Activated CD8-positive, alpha-beta memory T cell treated with anti-CD3 and anti-CD28 coated beads for 36 hours (primary cell): ENCODE results near the gene KCTD19. TPM values are rescaled to one million over a fixed set of nuclear protein-coding genes. Genes with fewer than 3 reads are reported as not detected.

Experiments
- CTCF ChIA-PET: fragments of 350-600 bp; sonication (Branson Sonifier 250); formaldehyde crosslinking; loops from one replicate; lab custom pipeline; 2021; ENCODE audit warnings: antibody characterized with exemption; lab: Charles Lee
- POLR2A ChIA-PET: fragments of 350-600 bp; sonication (Branson Sonifier 250); formaldehyde crosslinking; loops from one replicate; lab custom pipeline; 2021; ENCODE audit warnings: antibody characterized with exemption; lab: Charles Lee
- total RNA-seq, 2 experiments: library from RNA; stranded (reverse); gene quantifications; one replicate each; pipeline ENCODE4 v1.2.3, GENCODE V29; 2021

KCTD19 gene
- total RNA-seq, 2 experiments from 2014 or later = 1.4 to 1.5 TPM

- CTCF ChIA-PET = interaction anchor here (1.2 kb wide), 1 partner anchor 29 kb away, joined by 3 read pairs; no protein-coding TSS in a partner anchor
- POLR2A ChIA-PET = no interaction called here
These were observed 51.2 kb downstream of the KCTD19 start for GRCh38 chr16:67275321-67275720.

DNA sequence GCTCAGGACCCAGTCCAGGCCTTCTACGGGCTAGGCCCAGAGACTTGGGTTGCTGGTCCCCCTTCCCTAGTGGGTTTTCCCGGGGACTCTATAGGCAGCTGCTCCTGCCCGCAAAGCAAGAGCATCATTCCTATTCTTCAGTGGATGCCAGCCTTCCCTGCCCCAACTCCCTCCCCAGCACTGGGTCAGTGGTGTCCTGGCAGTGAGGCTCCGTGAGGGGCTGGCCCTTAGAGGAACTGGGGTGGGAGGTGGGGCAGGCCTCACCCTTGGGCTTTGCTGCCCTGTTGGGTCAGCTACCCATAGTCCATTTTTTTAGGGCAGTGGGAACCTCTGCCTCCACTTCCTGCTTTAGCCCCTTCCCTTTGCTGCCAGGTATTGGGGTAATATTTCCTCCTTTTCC lies 55.1 kb downstream of the KCTD19 start:
- ChIA-PET POLR2A (no interaction called here), CTCF (interaction anchor here (0.5 to 2.7 kb wide), 2 partner anchors 11 to 207 kb away, joined by 4 to 18 read pairs; no protein-coding TSS in a partner anchor)

GRCh38 chr16:67270931-67271338 lies 55.6 kb downstream of the KCTD19 start:
- ChIA-PET CTCF (interaction anchor here (0.5 to 2.7 kb wide), 3 partner anchors 8 to 207 kb away, joined by 3 to 18 read pairs (median 4); partner anchors contain the start of gene PLEKHG4), POLR2A (no interaction called here)

DNA sequence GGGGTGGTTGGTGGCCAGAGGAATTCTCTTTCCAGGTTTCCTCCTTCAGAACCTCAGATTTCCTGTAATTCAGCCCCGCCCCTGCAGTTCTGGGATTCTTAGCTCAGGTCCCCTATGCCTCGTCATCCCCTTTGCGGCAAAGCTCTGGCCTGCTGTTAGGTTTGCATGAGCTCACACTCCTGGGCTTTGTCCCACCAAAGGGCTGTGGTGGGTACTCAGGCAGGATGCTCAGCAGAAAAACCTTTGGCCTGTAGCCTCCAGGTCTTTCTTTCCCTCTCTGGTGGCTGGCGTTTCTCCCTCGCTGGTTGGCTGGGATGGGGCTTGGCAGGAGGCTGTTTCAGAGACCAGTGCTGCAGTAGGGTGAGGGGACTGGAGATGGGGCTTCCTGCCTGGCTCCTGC lies 56.8 kb downstream of the KCTD19 start:
- CTCF ChIA-PET = interaction anchor here (2.7 kb wide), 1 partner anchor 9 kb away, joined by 18 read pairs; no protein-coding TSS in a partner anchor

GRCh38 chr16:67268136-67268579 lies 58.4 kb downstream of the KCTD19 start:
- ChIA-PET POLR2A (no interaction called here), CTCF (interaction anchor here (0.7 kb wide), 1 partner anchor 193 kb away, joined by 3 read pairs; no protein-coding TSS in a partner anchor)

More for the DNA sequence above, 56.8 kb downstream of the KCTD19 start:
- POLR2A ChIA-PET = interaction anchor here (0.7 kb wide), 1 partner anchor 144 kb away, joined by 3 read pairs; no protein-coding TSS in a partner anchor

DNA sequence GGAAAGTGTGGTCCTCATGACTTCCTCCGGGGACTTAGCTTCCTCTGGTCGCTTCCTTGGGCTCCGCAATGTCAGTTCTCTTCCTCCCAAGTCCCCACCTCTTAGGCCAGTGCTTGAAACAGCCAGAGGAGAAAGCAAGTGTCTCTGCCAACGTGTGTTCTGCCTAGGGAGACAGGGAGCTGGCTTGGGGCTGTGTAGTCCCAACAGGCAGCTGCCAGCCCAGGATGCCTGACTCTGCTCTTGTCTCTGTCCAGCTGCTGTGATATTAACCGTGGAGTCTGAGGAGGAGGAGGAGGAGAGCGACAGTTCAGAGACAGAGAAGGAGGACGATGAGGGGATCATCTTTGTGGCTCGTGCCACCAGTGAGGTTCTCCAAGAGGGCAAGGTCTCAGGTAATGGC lies 60.7 kb downstream of the KCTD19 start:
- ChIA-PET POLR2A (interaction anchor here (1.8 kb wide), 1 partner anchor 17 kb away, joined by 5 read pairs; the partner anchor contains the start of gene SLC9A5), CTCF (interaction anchor here (0.6 kb wide), 1 partner anchor 15 kb away, joined by 3 read pairs; no protein-coding TSS in a partner anchor)

GRCh38 chr16:67264866-67265265 lies 61.7 kb downstream of the KCTD19 start:
- POLR2A ChIA-PET = interaction anchor here (1.8 kb wide), 1 partner anchor 16 kb away, joined by 5 read pairs; the partner anchor contains the start of gene SLC9A5
- CTCF ChIA-PET = interaction anchor here (1.7 kb wide), 1 partner anchor 15 kb away, joined by 5 read pairs; the partner anchor contains the start of gene SLC9A5

DNA sequence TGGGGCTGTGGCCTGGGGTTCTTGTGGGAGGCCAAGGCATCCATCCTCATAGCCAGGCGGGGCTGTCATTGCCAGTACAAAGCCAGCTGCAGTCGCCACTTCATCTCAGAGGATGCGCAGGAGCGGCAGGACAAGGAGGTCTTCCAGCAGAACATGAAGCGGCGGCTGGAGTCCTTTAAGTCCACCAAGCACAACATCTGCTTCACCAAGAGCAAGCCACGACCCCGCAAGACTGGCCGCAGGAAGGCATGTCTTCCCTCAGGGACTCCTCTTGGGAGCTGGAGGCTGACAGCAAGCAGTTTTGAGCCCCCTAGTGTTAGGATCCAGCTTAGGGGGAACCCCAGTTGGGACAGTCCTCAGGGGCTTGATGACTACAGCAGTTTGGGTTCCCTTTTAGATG lies 62.3 kb downstream of the KCTD19 start:
- ChIA-PET POLR2A (interaction anchor here (0.8 kb wide), 1 partner anchor 13 kb away, joined by 4 read pairs; no protein-coding TSS in a partner anchor), CTCF (interaction anchor here (0.7 to 1.7 kb wide), 2 partner anchors 15 to 136 kb away, joined by 3 to 5 read pairs; partner anchors contain the start of gene SLC9A5)

DNA sequence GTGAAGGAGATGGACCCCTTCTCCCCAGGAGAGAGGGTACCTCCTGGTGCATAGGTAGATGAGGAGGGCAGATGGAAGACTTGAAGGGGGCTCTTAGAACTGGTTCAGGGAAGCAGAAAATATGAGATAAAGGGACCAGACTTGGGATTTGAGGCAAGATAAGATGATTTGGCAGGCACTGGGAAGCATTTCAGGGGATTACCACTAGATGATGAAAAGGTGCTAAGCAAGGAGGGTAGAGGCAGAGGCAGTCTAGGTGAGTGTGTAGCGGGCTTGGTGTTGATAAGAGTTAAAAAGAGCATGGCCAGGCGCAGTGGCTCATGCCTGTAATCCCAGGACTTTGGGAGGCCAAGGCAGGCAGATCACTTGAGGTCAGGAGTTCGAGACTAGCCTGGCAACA lies 63.3 kb downstream of the KCTD19 start:
- ChIA-PET CTCF (no interaction called here), POLR2A (no interaction called here)

DNA sequence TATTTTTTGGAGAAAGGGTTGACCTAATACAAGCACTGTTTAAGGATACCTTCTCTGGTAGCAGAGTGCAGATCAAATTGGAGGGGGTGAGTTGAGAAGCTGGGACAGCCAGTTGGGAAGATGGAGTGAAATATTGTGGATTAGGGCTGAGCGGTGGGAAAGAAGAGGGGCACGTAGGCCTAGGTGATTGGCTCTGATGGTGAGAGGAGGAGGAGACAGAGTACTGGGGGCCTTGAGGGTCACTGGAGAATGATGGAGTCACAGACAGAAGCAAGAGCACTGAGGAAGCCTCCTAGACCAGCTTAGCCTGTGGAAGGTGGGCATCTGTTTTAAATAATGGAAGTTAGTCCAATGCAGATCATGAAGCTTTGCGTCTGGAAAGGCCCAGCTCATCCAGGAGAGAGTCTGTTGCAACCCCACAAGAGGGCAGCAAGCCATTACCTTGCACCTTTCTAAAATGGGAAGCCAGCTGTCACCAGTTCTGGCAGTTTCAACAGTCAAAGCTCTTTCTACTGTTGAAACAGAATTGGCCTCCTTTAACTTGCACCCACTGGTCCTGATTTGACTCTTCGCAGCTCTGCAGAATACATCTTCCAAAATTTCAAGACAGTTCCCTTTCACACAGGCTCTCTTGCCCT lies 66.0 kb downstream of the KCTD19 start:
- ChIA-PET POLR2A (interaction anchor here (0.6 to 1.1 kb wide), 3 partner anchors 11 to 28 kb away, joined by 3 to 6 read pairs (median 4); partner anchors contain the start of gene SLC9A5), CTCF (interaction anchor here (0.6 to 2.7 kb wide), 15 partner anchors 10 to 187 kb away, joined by 3 to 18 read pairs (median 4); partner anchors contain the start of gene SLC9A5)

DNA sequence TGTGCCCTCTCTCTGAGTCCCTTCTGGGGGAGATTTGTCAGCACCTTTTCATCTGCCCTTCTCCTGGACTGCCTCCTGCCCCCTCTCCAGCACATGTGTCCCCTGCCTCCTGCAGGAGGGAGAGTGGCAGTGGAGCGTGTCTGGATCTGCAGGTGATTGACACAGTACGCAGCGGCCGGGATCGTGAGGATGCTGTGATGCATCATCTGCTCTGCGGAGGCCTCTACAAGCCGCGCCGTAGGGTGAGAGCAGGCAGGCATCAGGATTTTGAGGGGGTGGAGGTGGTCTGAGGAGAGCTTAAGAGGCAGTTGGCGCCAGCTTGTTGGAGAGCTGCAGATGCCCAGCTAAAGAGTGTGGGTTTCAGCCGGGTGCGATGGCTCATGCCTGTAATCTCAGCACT lies 66.8 kb downstream of the KCTD19 start:
- POLR2A ChIA-PET = interaction anchor here (0.9 kb wide), 1 partner anchor 11 kb away, joined by 3 read pairs; the partner anchor contains the start of gene SLC9A5

DNA sequence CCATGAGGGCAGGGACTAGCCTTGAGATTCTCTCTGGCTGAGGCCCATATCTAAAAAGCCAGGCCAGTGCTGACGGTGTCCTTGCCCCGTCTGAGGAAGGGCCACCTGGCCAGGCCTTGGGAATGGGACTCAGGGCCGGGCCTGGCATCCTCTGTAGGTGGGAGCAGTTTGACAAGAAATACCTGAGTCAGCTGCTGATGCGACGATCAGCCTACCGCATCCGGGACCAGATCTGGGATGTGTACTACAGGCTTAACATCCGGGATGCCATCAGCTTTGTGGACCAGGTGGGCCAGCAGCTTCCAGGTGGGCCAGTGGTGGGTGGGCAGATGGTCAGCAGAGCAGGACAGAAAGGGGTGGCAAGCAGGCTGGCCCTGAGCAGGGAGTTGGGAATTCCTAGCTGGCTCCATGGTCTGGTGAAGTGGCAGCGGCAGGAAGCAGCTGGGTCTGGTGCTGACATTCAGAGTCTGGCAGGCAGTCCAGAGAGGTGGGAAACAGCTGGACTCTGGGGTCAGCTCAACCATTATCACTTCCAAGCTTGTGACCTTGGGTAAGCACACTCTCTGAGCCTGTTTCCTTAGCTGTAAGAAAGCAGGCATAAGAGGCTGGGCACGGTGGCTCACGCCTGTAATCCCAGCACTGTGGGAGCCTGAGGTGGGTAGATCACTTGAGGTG lies 68.2 kb downstream of the KCTD19 start:
- CTCF ChIA-PET = interaction anchor here (1.0 to 1.1 kb wide), 2 partner anchors 182 to 216 kb away, joined by 3 read pairs; no protein-coding TSS in a partner anchor
- POLR2A ChIA-PET = interaction anchor here (0.6 kb wide), 2 partner anchors 10 to 20 kb away, joined by 3 read pairs; no protein-coding TSS in a partner anchor

More for the DNA sequence above, 66.8 kb downstream of the KCTD19 start:
- CTCF ChIA-PET = interaction anchor here (0.9 to 2.7 kb wide), 6 partner anchors 11 to 140 kb away, joined by 4 to 18 read pairs (median 9); partner anchors contain the start of gene SLC9A5

DNA sequence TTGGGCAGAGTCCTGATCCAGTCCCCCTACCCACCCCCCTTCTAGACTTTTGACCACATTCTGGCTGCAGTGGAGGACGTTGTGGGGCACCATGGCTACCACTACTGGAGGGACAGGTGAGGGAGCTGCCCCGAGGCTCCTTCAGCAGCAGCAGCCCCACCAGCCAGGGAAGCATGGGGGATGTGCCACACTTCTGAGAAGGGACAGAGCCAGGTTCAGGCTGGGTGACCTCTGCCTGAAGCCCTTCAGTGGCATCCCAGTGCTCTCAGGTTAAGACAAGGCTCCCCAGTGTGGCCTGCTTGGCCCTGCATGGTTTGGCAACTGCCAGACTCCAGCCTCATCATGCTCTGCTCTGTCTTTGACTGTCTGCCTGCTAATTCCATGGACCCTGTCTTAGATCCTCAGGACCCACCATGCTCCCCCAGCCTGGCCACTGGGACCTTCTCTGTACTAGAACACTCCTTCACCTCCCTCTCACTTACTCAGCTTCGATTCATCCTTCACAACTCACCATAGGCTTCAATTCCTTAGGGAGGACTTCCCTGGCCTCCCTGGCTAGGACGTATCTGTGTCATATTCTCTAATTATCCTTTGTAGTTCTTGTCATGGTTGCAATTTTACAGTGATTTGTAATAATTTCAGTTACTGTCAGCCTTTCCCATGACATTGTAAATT lies 68.9 kb downstream of the KCTD19 start:
- CTCF ChIA-PET = no interaction called here

DNA sequence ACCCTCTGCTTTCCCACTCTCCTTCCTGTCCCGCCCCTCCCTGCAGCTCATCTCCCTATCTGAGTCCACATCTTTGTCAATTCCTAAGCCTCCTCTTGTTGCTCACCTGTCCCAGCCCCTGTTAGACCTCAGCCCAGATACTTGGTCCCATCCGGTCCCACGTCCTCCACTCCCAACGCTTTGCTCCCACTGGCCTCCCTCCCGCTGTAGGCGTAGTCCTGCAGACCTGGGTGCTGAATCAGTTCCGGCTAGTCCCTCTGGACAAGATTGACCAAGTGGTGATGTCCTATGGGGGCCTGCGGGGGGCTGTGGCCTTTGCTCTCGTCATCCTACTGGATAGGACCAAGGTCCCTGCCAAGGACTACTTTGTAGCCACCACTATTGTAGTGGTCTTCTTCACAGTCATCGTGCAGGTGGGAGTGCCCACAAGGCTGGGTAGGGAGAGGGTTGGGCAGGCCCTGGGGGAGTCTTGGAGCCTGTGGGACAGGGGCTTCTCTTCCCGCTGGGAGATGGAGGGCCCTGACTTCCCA lies 69.8 kb downstream of the KCTD19 start:
- CTCF ChIA-PET = no interaction called here

More for the DNA sequence above, 68.9 kb downstream of the KCTD19 start:
- POLR2A ChIA-PET = no interaction called here

GRCh38 chr16:67255553-67256221 lies 70.9 kb downstream of the KCTD19 start:
- CTCF ChIA-PET = no interaction called here
- POLR2A ChIA-PET = no interaction called here

More for the DNA sequence above, 69.8 kb downstream of the KCTD19 start:
- POLR2A ChIA-PET = no interaction called here

- ChIA-PET POLR2A (no interaction called here), CTCF (no interaction called here)
These were observed 71.6 kb downstream of the KCTD19 start for GRCh38 chr16:67254801-67255552.
